ENCODE measurements around the gene NALF2. TPM values are rescaled to one million over a fixed set of nuclear protein-coding genes. Genes with fewer than 3 reads are reported as not detected.

Gene NALF2
- total RNA-seq, 3 donors from 2014 or later = 0.33 to 0.59 TPM; not detected in 1

DNA sequence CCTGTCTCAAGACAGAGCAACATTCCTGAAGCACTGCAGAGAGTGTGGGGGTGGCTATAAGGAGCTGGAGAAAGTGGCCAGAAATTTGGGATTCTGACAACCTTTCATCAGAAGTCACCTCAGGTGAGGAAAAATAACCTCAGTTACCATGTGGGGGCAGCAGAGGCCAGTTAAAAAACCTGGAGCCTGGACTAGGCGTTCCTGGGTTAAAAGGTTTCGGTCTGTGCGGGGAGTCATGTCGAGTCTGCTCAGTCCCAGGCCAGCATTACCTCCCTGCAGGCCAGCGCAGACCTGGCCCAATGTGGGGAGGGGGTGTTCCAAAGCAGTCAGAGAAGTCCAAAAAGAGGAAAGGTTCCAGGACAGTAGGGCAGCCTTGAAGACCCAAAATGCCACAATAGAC, 10.9 kb upstream of the NALF2 start:
- no peaks in the 10 kb centered on the region for H3K4me1 ChIP-seq
- intact Hi-C loops (cut with DNase I; ENCODE audit: low total_unique reads) = no loop called here
- peaks cover 0 to 8% of the 10 kb centered on the region in 2 donors for H3K9me3 ChIP-seq
- TF ChIP-seq POLR2A (IDR thresholded peaks at IDR 0.05) = no peak
- TF ChIP-seq, protein P1, sequence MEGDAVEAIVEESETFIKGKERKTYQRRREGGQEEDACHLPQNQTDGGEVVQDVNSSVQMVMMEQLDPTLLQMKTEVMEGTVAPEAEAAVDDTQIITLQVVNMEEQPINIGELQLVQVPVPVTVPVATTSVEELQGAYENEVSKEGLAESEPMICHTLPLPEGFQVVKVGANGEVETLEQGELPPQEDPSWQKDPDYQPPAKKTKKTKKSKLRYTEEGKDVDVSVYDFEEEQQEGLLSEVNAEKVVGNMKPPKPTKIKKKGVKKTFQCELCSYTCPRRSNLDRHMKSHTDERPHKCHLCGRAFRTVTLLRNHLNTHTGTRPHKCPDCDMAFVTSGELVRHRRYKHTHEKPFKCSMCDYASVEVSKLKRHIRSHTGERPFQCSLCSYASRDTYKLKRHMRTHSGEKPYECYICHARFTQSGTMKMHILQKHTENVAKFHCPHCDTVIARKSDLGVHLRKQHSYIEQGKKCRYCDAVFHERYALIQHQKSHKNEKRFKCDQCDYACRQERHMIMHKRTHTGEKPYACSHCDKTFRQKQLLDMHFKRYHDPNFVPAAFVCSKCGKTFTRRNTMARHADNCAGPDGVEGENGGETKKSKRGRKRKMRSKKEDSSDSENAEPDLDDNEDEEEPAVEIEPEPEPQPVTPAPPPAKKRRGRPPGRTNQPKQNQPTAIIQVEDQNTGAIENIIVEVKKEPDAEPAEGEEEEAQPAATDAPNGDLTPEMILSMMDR (IDR thresholded peaks at IDR 0.05) = peak in 2 of 3 donors; percentile 20 to 45
- H3K4me3 ChIP-seq = no peak overlapping the region
- DNase-seq (ENCODE audit: low spot score in 2 of 2) = no peak
- H3K27me3 ChIP-seq = peaks cover 0 to 83% of the 10 kb centered on the region in 2 donors
- H3K27ac ChIP-seq = no peak overlapping the region
- no peaks in the 10 kb centered on the region for H3K36me3 ChIP-seq

DNA sequence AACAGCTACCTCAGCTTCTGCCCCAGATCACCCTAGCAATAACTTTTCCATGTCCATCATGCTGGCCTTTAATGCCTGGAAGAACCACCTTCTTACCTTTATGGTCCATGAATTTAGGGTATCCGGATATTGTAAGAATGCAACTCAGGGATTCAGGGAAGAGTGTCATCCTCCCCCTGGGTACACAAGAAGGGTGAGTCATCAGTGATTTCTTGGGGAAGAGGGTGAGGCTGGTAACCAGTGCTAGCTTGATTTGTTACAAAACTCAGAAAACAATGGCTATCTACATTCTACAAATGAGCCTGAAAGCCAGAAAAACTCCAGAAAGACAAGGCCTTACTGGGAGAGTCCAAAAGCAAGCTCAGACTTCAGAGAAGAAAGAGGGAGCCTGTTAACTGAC, 10.4 kb upstream of the NALF2 start:
- H3K9me3 ChIP-seq = peaks cover 0 to 8% of the 10 kb centered on the region in 2 donors
- intact Hi-C loops (cut with DNase I; ENCODE audit: low total_unique reads) = no loop called here
- TF ChIP-seq POLR2A (IDR thresholded peaks at IDR 0.05) (no peak), POLR2AphosphoS5 (IDR thresholded peaks at IDR 0.05) (no peak)
- TF ChIP-seq, protein P1 (IDR thresholded peaks at IDR 0.05) = no peak
- H3K36me3 ChIP-seq = no peaks in the 10 kb centered on the region
- no peak for DNase-seq (ENCODE audit: low spot score in 2 of 2)
- H3K4me3 ChIP-seq = no peak overlapping the region
- no peaks in the 10 kb centered on the region for H3K4me1 ChIP-seq
- peaks cover 0 to 83% of the 10 kb centered on the region in 2 donors for H3K27me3 ChIP-seq
- no peak overlapping the region for H3K27ac ChIP-seq

DNA sequence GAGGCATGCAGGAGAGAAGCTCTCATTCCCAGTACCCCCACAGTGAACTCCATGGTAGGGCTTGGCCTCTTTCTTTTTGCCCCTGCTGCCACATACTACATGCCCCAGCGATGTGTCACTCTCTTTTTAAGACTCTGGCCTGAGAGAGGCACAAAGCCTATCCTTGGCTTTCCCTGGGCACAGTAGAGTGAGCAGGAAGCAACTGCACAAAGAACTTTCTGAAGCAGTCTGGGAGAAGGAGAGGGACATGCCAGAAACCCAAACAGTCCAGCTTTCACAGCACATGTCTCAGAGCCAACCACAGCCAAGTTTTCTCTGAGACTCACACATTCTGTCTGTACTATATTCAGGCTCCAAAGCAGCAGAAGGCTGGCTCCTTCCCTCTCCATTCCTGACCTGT, 7.9 kb upstream of the NALF2 start:
- no peaks in the 10 kb centered on the region for H3K36me3 ChIP-seq
- no peak overlapping the region for H3K27ac ChIP-seq
- peaks cover under 1 to 4% of the 10 kb centered on the region in 2 donors for H3K9me3 ChIP-seq
- TF ChIP-seq POLR2AphosphoS5 (IDR thresholded peaks at IDR 0.05) (no peak), POLR2A (IDR thresholded peaks at IDR 0.05) (no peak)
- TF ChIP-seq, protein P1 (IDR thresholded peaks at IDR 0.05) = no peak
- peaks cover 4 to 91% of the 10 kb centered on the region in 2 donors for H3K27me3 ChIP-seq
- intact Hi-C loops (cut with DNase I; ENCODE audit: low total_unique reads) = no loop called here
- no peak for DNase-seq (ENCODE audit: low spot score in 2 of 2)
- no peaks in the 10 kb centered on the region for H3K4me1 ChIP-seq
- no peak overlapping the region for H3K4me3 ChIP-seq

DNA sequence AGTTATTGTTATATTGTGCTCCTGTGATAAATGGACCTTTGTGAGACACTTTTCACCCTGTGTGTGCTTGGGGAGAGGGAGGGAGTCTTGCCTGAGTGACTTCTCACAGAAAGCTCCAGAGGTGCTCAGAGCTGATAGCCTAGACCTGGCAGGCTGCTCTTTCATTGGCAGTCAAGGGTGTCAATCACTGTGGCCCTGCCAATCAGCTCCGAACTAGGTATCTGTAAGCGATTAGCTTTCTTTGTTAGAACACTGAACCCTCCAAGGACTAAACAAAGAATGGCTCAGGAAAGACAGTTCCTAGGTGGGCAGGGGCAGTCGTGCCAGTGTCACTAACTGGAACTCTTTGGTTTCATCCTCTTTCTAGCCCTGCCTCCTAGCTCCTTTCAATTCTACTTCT, 2.7 kb upstream of the NALF2 start:
- intact Hi-C loops (cut with DNase I; ENCODE audit: low total_unique reads) = no loop called here
- Histone ChIP-seq H3K27ac (no peak overlapping the region), H3K4me3 (no peak overlapping the region), H3K27me3 (peaks cover 4 to 71% of the 10 kb centered on the region in 2 donors), H3K4me1 (peaks cover 0 to 3% of the 10 kb centered on the region in 2 donors), H3K36me3 (no peaks in the 10 kb centered on the region), H3K9me3 (peaks cover 0 to 9% of the 10 kb centered on the region in 2 donors)
- TF ChIP-seq, protein P1 (IDR thresholded peaks at IDR 0.05) = no peak
- no peak for TF ChIP-seq POLR2AphosphoS5 (IDR thresholded peaks at IDR 0.05)
- no peak for TF ChIP-seq POLR2A (IDR thresholded peaks at IDR 0.05)
- DNase-seq (ENCODE audit: low spot score in 2 of 2) = no peak

DNA sequence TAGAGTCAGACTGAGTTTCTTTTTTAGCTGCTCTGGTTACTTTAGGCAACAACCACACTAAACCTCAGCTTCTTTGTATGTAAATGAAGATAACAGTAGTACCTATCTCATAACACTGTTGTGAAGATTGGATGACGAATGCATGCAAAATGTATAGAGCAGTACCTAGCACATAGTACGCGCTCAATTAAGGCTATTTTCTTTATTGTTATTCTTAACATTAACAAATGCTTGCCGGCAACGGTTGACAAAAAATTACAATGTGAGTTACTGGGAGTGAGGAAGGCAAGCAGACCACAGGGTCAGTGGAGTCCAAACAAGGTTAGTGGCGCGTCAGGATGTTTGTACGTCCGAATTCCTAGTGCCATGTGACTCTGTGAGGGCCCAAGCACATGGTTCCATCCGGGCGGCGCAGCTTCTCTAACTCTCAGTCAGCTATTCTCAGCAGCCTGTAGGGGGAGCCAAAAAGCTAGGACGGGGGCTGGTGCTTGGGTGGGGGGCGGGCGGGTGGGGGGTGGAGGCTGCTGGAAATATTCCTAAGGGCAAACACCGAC, 821 bp upstream of the NALF2 start:
- Histone ChIP-seq H3K36me3 (no peaks in the 10 kb centered on the region), H3K4me3 (peak overlapping the region in 2 of 3 donors; percentile 56 to 70), H3K4me1 (peaks cover 0 to 3% of the 10 kb centered on the region in 2 donors), H3K27me3 (peaks cover 4 to 70% of the 10 kb centered on the region in 2 donors), H3K9me3 (peaks cover 0 to 9% of the 10 kb centered on the region in 2 donors), H3K27ac (no peak overlapping the region)
- no peak for DNase-seq (ENCODE audit: low spot score in 2 of 2)
- no peak for TF ChIP-seq POLR2AphosphoS5 (IDR thresholded peaks at IDR 0.05)
- TF ChIP-seq, protein P1 (IDR thresholded peaks at IDR 0.05) = no peak
- no peak for TF ChIP-seq POLR2A (IDR thresholded peaks at IDR 0.05)
- intact Hi-C loops (cut with DNase I; ENCODE audit: low total_unique reads) = no loop called here
